Measurements from ENCODE around the gene IBTK.

GRCh38 chr6:82172594-82172993 is 75.0 kb downstream of the IBTK start:
- TF ChIP-seq ATF3 (IDR thresholded peaks at IDR 0.05; ENCODE audit: insufficient read depth, low read depth, low read length) (no peak), RAD21 (IDR thresholded peaks at IDR 0.05 in 1 of 2, conservative IDR thresholded peaks at IDR 0.05 in 1 of 2; ENCODE audit: low read depth in 2 of 2, low read length in 2 of 2) (no peak), CTCF (IDR thresholded peaks at IDR 0.05; ENCODE audit: control extremely low read depth in 1 of 3, insufficient read depth in 1 of 3, low read depth in 1 of 3, low read length in 3 of 3) (no peak), CREB1 (IDR thresholded peaks at IDR 0.05) (no peak), BRCA1 (IDR thresholded peaks at IDR 0.05; ENCODE audit: low read depth, low read length) (no peak), SAP30 (IDR thresholded peaks at IDR 0.05; ENCODE audit: insufficient read depth, insufficient replicate concordance, low read length) (no peak), EZH2 (IDR thresholded peaks at IDR 0.05; ENCODE audit: low read depth, low read length, severe bottlenecking) (no peak)

All from H1 (cell line).